GM19099 (cell line): Measurements from ENCODE around the gene CDAN1.

ENCODE experiments used
- POLR2A ChIP-seq: IDR thresholded peaks from 3 replicates; pipeline ENCODE4 v1.6.1; 2011; ENCODE audit warnings: low read depth; ENCODE audit not compliant: insufficient read length; ENCODE audit errors: extremely low read depth

The CDAN1 gene

GRCh38 chr15:42737529-42738328, 801 bp upstream of the CDAN1 start:
- TF ChIP-seq POLR2A = no peak

DNA sequence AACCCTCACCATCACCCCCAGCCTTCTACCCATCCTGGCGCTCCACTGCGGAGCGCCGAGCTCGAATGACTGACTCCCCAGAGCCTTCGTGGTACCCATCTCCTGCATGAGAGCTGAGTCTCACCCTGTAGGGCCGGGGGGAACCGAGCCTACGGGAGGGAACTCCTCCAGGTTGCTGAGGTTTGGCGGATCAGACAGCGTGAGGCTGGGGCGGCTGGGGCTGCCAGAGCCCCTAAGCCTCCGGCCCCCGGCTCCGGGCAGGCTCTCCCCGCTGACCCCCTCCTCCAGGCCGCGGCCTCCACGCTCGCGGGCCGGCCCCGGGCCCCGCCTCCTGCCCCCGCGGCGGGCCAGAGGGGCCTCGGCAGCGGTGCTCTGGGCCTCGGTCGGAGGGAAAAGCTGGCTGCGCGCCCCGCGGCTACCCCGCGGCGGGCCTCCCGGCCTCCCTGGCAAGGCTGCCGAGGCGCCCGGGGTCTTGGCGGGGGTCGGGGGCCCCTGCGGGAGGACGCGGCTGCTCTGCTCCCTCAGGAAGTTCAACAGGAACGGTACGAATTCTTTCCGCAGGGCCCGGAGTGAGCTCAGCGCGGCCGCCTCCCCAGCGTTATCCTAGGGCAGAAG, 643 bp downstream of the CDAN1 start:
- TF ChIP-seq POLR2A = no peak

DNA sequence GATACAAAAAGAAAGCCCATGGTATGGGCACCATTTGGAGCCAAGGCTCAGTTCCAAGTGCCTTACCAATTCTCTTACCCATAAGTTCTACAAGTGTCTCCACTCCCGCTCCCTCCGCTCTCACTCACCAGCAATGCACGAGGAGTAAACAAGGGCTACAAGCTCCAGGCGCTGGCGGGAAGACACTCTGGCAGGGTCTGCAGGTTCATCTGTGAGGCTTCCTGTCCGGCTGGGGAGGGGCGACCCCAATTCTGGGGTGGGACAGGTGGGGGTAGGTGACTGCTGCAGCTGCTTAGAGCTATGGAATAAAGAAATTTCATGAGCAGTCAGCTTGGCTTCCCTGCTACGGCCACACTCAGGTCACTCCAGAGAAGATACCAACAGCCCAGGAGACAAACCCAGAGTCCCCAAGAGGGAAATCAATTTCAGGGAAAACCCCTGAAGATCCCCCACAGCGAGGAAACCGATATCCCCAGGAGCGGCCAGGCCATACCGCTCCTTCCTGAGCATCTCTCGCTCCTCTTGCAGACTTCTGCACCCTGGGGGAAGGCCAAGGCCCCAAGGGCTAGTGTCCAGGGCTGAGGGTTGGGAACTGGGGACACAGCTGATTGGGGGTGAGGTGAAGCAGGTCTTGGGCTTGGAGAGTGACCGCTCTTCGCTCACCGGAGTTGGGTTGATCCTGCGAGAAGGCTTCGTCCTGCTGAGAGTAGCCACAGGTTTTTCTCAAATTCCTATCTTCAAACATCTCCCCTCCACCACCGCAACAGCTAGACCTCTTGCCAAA, 1.4 kb downstream of the CDAN1 start:
- no peak for TF ChIP-seq POLR2A

DNA sequence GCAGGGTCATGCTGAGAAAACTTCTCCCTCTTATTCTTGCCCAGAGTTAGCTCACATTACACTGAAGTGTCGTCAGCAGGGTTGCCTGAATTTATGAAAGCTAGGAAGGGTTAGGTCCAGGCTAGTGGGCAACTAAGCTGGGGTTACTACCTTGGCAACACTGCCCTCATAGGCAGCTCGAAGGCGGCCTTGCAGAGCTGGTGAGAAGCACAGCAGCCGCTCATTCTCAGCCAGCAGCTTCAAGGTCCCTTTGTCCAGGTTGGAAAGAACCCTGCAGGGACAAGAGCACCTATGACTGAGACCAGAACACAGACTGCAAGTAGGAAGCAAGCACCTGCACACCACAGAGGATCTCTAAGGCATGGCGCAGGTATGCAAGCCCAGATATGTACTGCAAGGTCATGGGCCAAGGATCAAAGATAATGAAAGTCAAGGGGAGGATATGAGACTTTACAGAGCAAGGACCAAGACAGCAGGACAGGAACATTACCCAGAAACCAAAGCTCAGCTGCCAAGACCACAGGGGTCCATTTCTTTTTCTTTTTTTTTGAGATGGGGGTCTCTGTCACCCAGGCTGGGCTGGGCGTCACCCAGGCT, 2.8 kb downstream of the CDAN1 start:
- TF ChIP-seq POLR2A = no peak

DNA sequence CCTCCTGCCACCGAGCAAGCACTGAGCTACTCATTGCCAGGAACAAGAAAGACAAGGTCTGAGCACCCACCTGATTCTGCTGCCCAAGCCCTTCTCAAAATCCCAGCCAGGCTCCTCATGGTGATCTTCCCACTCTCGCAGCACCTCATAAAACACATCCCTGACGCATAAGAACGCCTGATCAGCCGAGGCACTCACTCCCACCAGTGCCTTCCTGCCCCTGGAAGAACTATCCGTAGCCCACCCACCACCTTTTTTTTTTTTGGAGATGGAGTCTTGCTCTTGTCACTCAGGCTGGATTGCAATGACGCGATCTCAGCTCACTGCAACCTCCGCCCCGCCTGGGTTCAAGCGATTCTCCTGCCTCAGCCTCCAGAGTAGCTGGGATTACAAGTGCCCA, 3.9 kb downstream of the CDAN1 start:
- no peak for TF ChIP-seq POLR2A

DNA sequence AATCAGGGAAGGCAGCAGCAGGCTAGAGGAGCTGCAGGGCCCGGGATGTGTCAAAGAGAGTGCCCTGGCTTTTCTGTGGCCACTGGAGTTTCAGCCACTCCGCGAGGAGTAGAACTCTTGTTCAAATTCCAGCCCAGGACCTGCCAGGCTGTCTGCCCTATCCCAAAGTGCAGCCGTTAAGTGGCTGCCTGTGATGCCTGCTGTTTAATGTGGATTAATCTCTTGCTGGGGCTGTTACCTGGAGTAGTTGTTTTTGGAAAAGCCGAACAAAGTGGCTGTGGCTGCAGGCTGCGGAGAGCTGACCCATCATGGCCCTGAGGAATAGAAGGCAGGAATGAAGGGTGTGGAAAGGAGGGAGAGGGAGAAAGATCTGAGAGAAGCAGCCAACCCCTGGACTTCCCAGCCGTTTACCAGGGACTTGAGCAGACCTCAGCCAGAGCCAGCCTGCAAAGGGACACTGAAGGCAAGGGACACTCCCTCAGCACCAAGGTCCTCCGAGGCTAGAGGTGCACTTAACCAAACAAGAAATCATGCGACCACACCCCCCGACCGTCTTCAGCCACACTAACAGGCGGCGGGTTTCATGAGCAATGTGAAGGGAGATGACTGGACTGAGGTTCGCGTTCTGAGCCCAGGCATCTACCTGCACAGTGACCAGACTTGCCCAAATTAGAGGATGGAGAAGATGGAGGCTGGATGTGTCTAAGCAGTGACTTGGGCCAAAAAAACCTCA, 4.7 kb downstream of the CDAN1 start:
- TF ChIP-seq POLR2A = no peak

GRCh38 chr15:42731461-42731860, 5.5 kb downstream of the CDAN1 start:
- TF ChIP-seq POLR2A = no peak

- no peak for TF ChIP-seq POLR2A
These were observed 6.4 kb downstream of the CDAN1 start for GRCh38 chr15:42730536-42730935.

- TF ChIP-seq POLR2A = no peak
These were observed 6.8 kb downstream of the CDAN1 start for GRCh38 chr15:42730135-42730534.

- TF ChIP-seq POLR2A = no peak
These were observed 7.5 kb downstream of the CDAN1 start for GRCh38 chr15:42729409-42729808.

GRCh38 chr15:42728972-42729371, 8.0 kb downstream of the CDAN1 start:
- TF ChIP-seq POLR2A = no peak

GRCh38 chr15:42728560-42728959, 8.4 kb downstream of the CDAN1 start:
- TF ChIP-seq POLR2A = no peak

DNA sequence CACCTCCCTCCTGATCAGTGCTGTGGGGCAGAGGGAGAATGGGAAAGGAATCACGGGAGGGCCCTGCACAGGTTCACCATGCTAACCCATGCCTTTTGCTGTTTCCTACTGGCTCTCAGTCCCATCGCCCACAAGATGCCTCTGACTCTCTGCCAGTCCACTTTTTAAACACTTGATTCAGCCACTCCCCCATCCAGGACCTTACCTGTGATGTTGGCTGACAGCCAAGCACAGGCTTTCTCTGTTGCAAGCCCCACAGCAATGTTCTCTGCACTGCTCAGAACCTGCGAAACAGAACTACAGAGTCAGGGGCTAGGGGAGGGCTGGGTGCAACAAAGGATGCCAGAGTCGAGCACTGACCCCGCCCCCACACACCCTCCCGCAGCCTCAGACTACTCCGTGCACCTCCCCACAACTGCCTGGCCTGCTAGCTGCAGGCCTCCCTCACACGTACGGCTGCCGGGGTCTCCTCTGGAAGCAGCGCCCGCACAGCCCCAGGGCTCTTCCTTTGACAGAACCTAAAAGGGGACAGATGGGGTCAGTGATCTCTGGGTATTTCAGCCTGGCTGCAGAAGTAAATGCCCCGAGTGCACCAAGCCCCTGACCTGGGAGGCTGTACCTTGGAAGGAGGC, 9.1 kb downstream of the CDAN1 start:
- no peak for TF ChIP-seq POLR2A

GRCh38 chr15:42726114-42726513, 10.8 kb downstream of the CDAN1 start:
- TF ChIP-seq POLR2A = no peak
